ENCODE results near the gene TFEB.
A peak's percentile ranks its signal among the peaks of the same experiment; 100 is the strongest.

The TFEB gene

DNA sequence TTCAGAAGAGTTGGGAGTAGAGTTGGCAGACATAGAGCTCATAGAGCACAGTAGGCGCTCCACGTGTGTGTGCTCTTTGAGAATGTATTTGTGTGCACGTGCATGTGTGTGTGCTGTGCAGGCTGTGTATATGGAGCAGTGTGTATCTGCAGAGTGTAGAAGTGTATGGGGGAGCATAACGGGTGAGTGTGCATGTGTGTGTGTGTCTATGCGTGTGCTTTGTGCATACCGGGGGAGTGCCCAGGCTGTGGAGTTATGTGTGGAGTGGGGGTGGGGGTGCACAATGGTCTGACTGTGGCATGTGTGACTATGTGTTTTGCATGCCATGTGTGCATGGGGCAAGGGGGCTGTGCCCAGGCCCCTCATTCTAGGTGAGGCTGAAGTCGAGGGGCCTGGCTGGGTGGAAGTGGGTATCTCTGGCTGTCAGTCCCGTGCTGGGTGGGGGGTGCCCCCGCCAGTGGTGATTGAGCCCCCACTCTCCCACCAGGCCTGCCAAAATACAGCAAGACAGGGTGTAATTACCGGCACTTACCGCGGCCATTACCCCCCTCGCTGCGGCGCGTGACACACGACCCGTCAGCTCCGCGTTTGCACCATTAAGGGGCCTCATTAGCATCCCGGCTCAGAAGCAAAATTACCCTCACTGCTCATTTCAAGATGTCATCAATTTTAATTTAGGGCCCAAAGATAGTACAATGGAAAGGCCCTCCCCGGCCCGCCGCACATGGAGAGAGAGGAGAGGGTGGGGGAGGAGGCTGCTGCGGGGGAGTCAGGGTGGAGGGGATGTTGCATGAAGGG lies 58.1 kb downstream of the TFEB start:
- Mint-ChIP-seq H3K4me1 (ENCODE audit: low read depth) (no peaks in the 10 kb centered on the region), H3K36me3 (no peaks in the 10 kb centered on the region), H3K4me3 (no peak overlapping the region), H3K27me3 (peaks cover 10% of the 10 kb centered on the region), H3K9me3 (ENCODE audit: low read depth) (no peaks in the 10 kb centered on the region), H3K27ac (peak overlapping the region; percentile 74)

DNA sequence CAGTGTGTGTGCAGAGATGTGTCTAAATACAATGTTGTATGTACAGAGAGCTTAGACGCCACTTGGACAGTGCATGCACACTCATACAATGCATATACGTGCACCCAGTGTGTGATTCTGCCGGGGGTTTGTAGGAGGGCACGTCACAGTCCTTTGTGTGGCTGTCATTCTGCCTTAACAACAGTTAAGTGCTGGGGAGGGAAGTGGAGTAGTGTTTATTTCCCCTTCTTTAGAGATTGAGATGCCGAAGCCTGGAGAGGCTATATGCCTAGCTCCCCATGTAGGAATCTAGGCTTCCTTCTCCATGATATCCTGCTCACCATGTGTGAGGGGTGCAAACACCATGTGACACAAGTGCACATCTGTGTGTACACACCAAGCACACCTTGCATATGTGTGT lies 59.0 kb downstream of the TFEB start:
- Mint-ChIP-seq H3K36me3 (no peaks in the 10 kb centered on the region), H3K27me3 (peaks cover 10% of the 10 kb centered on the region), H3K9me3 (ENCODE audit: low read depth) (no peaks in the 10 kb centered on the region), H3K4me3 (no peak overlapping the region), H3K27ac (no peak overlapping the region), H3K4me1 (ENCODE audit: low read depth) (no peaks in the 10 kb centered on the region)

- Mint-ChIP-seq H3K27me3 (peaks cover 10% of the 10 kb centered on the region), H3K4me1 (ENCODE audit: low read depth) (no peaks in the 10 kb centered on the region)
These were observed 59.4 kb downstream of the TFEB start for GRCh38 chr6:41675992-41676391.

GRCh38 chr6:41675176-41675775 lies 60.1 kb downstream of the TFEB start:
- H3K36me3 Mint-ChIP-seq = no peaks in the 10 kb centered on the region
- H3K4me1 Mint-ChIP-seq (ENCODE audit: low read depth) = no peaks in the 10 kb centered on the region
- peaks cover 14% of the 10 kb centered on the region for H3K27me3 Mint-ChIP-seq
- no peaks in the 10 kb centered on the region for H3K9me3 Mint-ChIP-seq (ENCODE audit: low read depth)
- H3K4me3 Mint-ChIP-seq = no peak overlapping the region
- no peak overlapping the region for H3K27ac Mint-ChIP-seq

More at GRCh38 chr6:41675992-41676391, 59.4 kb downstream of the TFEB start:
- H3K27ac Mint-ChIP-seq = no peak overlapping the region
- H3K36me3 Mint-ChIP-seq = no peaks in the 10 kb centered on the region
- no peak overlapping the region for H3K4me3 Mint-ChIP-seq
- H3K9me3 Mint-ChIP-seq (ENCODE audit: low read depth) = no peaks in the 10 kb centered on the region

- Mint-ChIP-seq H3K4me3 (no peak overlapping the region), H3K27me3 (peaks cover 14% of the 10 kb centered on the region), H3K36me3 (no peaks in the 10 kb centered on the region), H3K9me3 (ENCODE audit: low read depth) (no peaks in the 10 kb centered on the region), H3K4me1 (ENCODE audit: low read depth) (no peaks in the 10 kb centered on the region), H3K27ac (no peak overlapping the region)
These were observed 61.0 kb downstream of the TFEB start for GRCh38 chr6:41674231-41675000.

- Mint-ChIP-seq H3K9me3 (ENCODE audit: low read depth) (no peaks in the 10 kb centered on the region), H3K36me3 (no peaks in the 10 kb centered on the region), H3K4me3 (no peak overlapping the region), H3K27ac (no peak overlapping the region), H3K27me3 (peaks cover 14% of the 10 kb centered on the region), H3K4me1 (ENCODE audit: low read depth) (no peaks in the 10 kb centered on the region)
These were observed 61.8 kb downstream of the TFEB start for GRCh38 chr6:41673704-41674000.

GRCh38 chr6:41672816-41673703 lies 62.3 kb downstream of the TFEB start:
- no peaks in the 10 kb centered on the region for H3K9me3 Mint-ChIP-seq (ENCODE audit: low read depth)
- H3K4me1 Mint-ChIP-seq (ENCODE audit: low read depth) = no peaks in the 10 kb centered on the region
- H3K36me3 Mint-ChIP-seq = no peaks in the 10 kb centered on the region
- no peak overlapping the region for H3K4me3 Mint-ChIP-seq
- H3K27me3 Mint-ChIP-seq = peaks cover 14% of the 10 kb centered on the region
- H3K27ac Mint-ChIP-seq = no peak overlapping the region

DNA sequence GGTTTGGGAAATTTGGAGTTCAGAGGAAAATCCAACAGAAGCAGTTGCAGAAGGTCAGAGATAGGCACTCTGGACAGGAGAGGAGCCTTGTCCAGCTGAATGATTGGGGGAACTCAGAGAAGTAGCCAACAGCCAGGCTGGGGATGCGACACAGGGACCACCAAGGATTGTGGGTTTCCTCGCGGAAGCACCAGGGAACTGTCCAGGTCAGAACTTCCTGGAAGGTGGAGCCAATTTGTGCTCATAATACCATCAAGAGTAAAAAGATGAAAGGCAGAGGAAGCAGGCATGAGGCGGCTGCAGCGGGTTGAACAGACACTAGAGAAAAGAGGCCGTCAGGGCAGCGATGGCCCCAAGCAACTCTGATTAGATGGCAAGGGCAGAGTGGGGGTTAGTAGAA lies 63.4 kb downstream of the TFEB start:
- H3K4me1 Mint-ChIP-seq (ENCODE audit: low read depth) = no peaks in the 10 kb centered on the region

GRCh38 chr6:41671376-41671775 lies 64.0 kb downstream of the TFEB start:
- H3K36me3 Mint-ChIP-seq = no peaks in the 10 kb centered on the region
- H3K4me3 Mint-ChIP-seq = no peak overlapping the region
- no peak overlapping the region for H3K27ac Mint-ChIP-seq
- H3K9me3 Mint-ChIP-seq (ENCODE audit: low read depth) = no peaks in the 10 kb centered on the region
- H3K27me3 Mint-ChIP-seq = peaks cover 11% of the 10 kb centered on the region
- H3K4me1 Mint-ChIP-seq (ENCODE audit: low read depth) = no peaks in the 10 kb centered on the region

More for the DNA sequence above, 63.4 kb downstream of the TFEB start:
- H3K27me3 Mint-ChIP-seq = peaks cover 13% of the 10 kb centered on the region
- H3K36me3 Mint-ChIP-seq = no peaks in the 10 kb centered on the region
- no peak overlapping the region for H3K27ac Mint-ChIP-seq
- no peaks in the 10 kb centered on the region for H3K9me3 Mint-ChIP-seq (ENCODE audit: low read depth)
- H3K4me3 Mint-ChIP-seq = no peak overlapping the region

DNA sequence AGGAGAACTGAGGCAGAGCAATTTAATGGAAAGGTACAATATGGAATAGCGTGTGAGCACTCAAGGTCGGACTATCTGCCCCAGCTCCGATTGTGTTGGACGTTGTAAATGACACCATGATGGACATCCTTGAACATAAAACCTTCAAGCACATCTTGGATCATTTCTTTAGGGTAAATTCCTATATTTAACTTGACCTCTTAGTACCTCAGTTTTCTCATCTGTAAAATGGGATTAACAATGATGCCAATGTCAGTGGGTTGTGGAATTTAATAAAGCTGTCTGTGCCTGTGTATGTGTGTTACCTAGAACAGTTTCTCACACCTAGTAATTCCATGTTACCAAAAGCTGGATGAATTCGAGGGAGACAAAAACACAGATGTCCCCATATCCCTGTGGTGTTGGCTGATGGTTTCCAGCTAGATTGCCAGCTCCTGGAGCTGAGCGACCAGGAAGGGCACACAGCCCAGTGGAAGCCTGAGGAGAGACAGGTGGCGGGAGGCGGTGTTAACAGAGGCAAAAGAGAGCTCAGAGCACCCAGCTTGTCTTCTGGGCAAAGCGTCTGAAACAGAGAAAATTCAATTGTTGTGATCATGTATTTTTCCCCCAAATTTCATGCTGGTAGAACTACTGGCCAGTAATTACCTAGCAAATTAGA lies 64.6 kb downstream of the TFEB start:
- Mint-ChIP-seq H3K27me3 (peaks cover 8% of the 10 kb centered on the region), H3K4me3 (no peak overlapping the region), H3K27ac (no peak overlapping the region), H3K4me1 (ENCODE audit: low read depth) (no peaks in the 10 kb centered on the region), H3K36me3 (no peaks in the 10 kb centered on the region), H3K9me3 (ENCODE audit: low read depth) (no peaks in the 10 kb centered on the region)

- H3K27ac Mint-ChIP-seq = no peak overlapping the region
- H3K4me3 Mint-ChIP-seq = no peak overlapping the region
- H3K27me3 Mint-ChIP-seq = peaks cover 6% of the 10 kb centered on the region
- H3K4me1 Mint-ChIP-seq (ENCODE audit: low read depth) = no peaks in the 10 kb centered on the region
- H3K36me3 Mint-ChIP-seq = no peaks in the 10 kb centered on the region
- H3K9me3 Mint-ChIP-seq (ENCODE audit: low read depth) = no peaks in the 10 kb centered on the region
These were observed 66.4 kb downstream of the TFEB start for GRCh38 chr6:41668968-41669367.

- Mint-ChIP-seq H3K4me3 (no peak overlapping the region), H3K27me3 (peaks cover 6% of the 10 kb centered on the region), H3K36me3 (no peaks in the 10 kb centered on the region), H3K4me1 (ENCODE audit: low read depth) (no peaks in the 10 kb centered on the region), H3K9me3 (ENCODE audit: low read depth) (no peaks in the 10 kb centered on the region), H3K27ac (no peak overlapping the region)
These were observed 68.2 kb downstream of the TFEB start for GRCh38 chr6:41667195-41667594.

- Mint-ChIP-seq H3K9me3 (ENCODE audit: low read depth) (no peaks in the 10 kb centered on the region), H3K4me3 (no peak overlapping the region), H3K27ac (no peak overlapping the region), H3K36me3 (no peaks in the 10 kb centered on the region), H3K27me3 (peaks cover 9% of the 10 kb centered on the region), H3K4me1 (ENCODE audit: low read depth) (no peaks in the 10 kb centered on the region)
These were observed 71.1 kb downstream of the TFEB start for GRCh38 chr6:41664271-41664670.

GRCh38 chr6:41663568-41663967 lies 71.8 kb downstream of the TFEB start:
- peaks cover 10% of the 10 kb centered on the region for H3K27me3 Mint-ChIP-seq
- H3K36me3 Mint-ChIP-seq = no peaks in the 10 kb centered on the region
- H3K9me3 Mint-ChIP-seq (ENCODE audit: low read depth) = no peaks in the 10 kb centered on the region

More at GRCh38 chr6:41663568-41663967, 71.8 kb downstream of the TFEB start:
- H3K27ac Mint-ChIP-seq = no peak overlapping the region
- no peak overlapping the region for H3K4me3 Mint-ChIP-seq
- no peaks in the 10 kb centered on the region for H3K4me1 Mint-ChIP-seq (ENCODE audit: low read depth)

Data from activated naive CD8-positive, alpha-beta T cell (primary cell).